Measurements from ENCODE around the gene SMARCD2. TPM values are rescaled to one million over a fixed set of nuclear protein-coding genes. Genes with fewer than 3 reads are reported as not detected.

The SMARCD2 gene
- polyA plus RNA-seq, 2 of the 4 experiments (the other 2 are of a cell fraction) = 40.4 to 52.7 TPM

DNA sequence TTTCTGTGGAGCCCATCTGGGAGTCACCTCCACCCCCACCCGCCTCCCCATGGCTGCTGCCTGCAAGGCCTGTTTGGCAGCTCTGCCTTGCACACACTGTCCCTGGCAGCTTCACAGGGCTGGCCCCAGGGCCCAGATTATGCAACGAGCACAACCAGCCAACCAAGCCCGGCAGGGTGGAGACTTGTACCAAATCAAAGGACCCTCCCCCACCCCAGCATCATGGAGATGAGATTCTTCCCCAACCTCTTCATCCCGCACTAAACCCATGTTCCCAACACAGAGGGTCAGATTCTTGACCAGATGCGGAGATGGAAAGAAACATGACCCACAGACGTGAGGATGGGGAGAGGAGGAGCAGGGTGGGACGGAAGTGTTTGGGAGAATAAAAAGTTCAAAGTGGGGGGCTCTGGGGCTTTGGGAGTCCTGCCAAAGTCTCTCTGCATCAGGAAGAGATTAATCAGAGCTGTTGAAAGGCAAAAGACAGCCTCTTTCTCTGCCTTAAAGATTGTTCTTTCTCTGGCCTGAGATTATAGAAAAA, 3.8 kb downstream of the SMARCD2 start:
- peak overlapping the region; percentile 1 to 5; a peak in 1 of 6 replicates for H3K27ac ChIP-seq
- CTCF ChIA-PET = interaction anchor here (0.6 to 4.2 kb wide), 7 partner anchors 8 to 413 kb away, joined by 3 to 37 read pairs (median 5); partner anchors contain the start of genes FTSJ3 and PSMC5
- 72% methylated on average over 6 of the region's 7 CpGs for WGBS (ENCODE audit: missing lambda C conversion rate)
- DNase-seq (ENCODE audit: low read depth in 1 of 2, low spot score in 1 of 2) = no peak
- TF ChIP-seq RARB (CRISPR knock-in tag; IDR thresholded peaks at IDR 0.05) (no peak), POLR2AphosphoS2 (conservative IDR thresholded peaks at IDR 0.05; ENCODE audit: low read length) (no peak), EHF (CRISPR knock-in tag; IDR thresholded peaks at IDR 0.05) (no peak), ESRRA (IDR thresholded peaks at IDR 0.05; ENCODE audit: borderline replicate concordance, low read length) (no peak), MYC (IDR thresholded peaks at IDR 0.05; ENCODE audit: borderline replicate concordance, low read length) (no peak), EHMT2 (IDR thresholded peaks at IDR 0.05; ENCODE audit: low read depth) (no peak), ZNF302 (CRISPR knock-in tag; IDR thresholded peaks at IDR 0.05) (no peak), FOSB (CRISPR knock-in tag; IDR thresholded peaks at IDR 0.05) (no peak), MAZ (IDR thresholded peaks at IDR 0.05; ENCODE audit: borderline replicate concordance, low read depth, low read length) (no peak), ZSCAN20 (CRISPR knock-in tag; IDR thresholded peaks at IDR 0.05) (no peak), NPAS2 (CRISPR knock-in tag; IDR thresholded peaks at IDR 0.05; ENCODE audit: borderline replicate concordance) (no peak), HOXB5 (CRISPR knock-in tag; IDR thresholded peaks at IDR 0.05) (no peak)
- TF ChIP-seq, protein P1, sequence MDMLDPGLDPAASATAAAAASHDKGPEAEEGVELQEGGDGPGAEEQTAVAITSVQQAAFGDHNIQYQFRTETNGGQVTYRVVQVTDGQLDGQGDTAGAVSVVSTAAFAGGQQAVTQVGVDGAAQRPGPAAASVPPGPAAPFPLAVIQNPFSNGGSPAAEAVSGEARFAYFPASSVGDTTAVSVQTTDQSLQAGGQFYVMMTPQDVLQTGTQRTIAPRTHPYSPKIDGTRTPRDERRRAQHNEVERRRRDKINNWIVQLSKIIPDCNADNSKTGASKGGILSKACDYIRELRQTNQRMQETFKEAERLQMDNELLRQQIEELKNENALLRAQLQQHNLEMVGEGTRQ (IDR thresholded peaks at IDR 0.05) = no peak
- TF ChIP-seq, protein P2, sequence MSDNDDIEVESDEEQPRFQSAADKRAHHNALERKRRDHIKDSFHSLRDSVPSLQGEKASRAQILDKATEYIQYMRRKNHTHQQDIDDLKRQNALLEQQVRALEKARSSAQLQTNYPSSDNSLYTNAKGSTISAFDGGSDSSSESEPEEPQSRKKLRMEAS (IDR thresholded peaks at IDR 0.05) = no peak
- TF ChIP-seq, protein P3, sequence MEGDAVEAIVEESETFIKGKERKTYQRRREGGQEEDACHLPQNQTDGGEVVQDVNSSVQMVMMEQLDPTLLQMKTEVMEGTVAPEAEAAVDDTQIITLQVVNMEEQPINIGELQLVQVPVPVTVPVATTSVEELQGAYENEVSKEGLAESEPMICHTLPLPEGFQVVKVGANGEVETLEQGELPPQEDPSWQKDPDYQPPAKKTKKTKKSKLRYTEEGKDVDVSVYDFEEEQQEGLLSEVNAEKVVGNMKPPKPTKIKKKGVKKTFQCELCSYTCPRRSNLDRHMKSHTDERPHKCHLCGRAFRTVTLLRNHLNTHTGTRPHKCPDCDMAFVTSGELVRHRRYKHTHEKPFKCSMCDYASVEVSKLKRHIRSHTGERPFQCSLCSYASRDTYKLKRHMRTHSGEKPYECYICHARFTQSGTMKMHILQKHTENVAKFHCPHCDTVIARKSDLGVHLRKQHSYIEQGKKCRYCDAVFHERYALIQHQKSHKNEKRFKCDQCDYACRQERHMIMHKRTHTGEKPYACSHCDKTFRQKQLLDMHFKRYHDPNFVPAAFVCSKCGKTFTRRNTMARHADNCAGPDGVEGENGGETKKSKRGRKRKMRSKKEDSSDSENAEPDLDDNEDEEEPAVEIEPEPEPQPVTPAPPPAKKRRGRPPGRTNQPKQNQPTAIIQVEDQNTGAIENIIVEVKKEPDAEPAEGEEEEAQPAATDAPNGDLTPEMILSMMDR (IDR thresholded peaks at IDR 0.05) = no peak
- H3K9me3 ChIP-seq = no peaks in the 10 kb centered on the region
- no peak overlapping the region for H3K4me2 ChIP-seq
- POLR2A ChIA-PET = interaction anchor here (1.3 kb wide), 1 partner anchor 12 kb away, joined by 6 read pairs; the partner anchor contains the start of gene PSMC5
- no peak overlapping the region for H3K4me3 ChIP-seq
- ATAC-seq = no peak
- no peak for FAIRE-seq
- H3K4me1 ChIP-seq = peaks cover 35% of the 10 kb centered on the region

DNA sequence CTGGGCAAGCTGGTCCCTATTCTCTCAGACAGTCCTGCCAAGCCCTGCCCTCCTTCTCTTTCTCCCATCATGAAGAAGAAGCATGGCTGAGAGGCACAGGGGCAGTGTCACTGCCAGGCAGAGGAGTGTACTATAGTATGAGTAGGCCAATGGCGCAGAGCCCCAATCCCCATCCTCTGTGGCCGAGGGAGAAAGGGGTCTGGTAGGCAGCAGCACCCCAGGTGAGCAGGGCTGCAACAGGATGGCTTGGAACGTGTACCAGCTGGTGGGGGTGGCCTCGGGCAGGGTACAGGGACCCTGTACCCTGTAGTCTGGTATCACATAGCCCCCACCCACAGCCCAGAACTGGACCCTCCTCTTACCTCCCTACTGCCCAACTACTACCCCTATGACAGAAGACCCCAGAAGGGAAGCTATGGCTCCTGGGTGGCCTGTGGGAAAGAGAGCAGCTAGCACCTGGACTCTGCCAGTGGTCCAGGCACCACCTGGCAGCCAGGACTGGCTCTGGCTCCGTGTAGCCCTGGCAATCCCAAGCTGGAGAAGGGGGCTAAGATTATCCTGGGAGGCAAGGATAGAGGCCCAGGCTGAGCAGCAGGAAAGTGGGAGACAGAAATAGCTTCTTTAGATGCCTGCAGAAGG, 4.4 kb downstream of the SMARCD2 start:
- Histone ChIP-seq H3K4me3 (no peak overlapping the region), H3K4me2 (no peak overlapping the region), H3K4me1 (peaks cover 32% of the 10 kb centered on the region), H3K27ac (peak overlapping the region; percentile 5 to 6; a peak in 1 of 6 replicates), H3K9me3 (no peaks in the 10 kb centered on the region)
- 88% methylated on average over 5 of the region's 5 CpGs for WGBS (ENCODE audit: missing lambda C conversion rate)
- DNase-seq (ENCODE audit: low read depth in 1 of 2, low spot score in 1 of 2) (no peak), ATAC-seq (no peak), FAIRE-seq (no peak)
- ChIA-PET CTCF (interaction anchor here (0.6 to 4.2 kb wide), 9 partner anchors 7 to 412 kb away, joined by 3 to 37 read pairs (median 4); partner anchors contain the start of genes FTSJ3 and PSMC5), POLR2A (interaction anchor here (1.3 kb wide), 1 partner anchor 11 kb away, joined by 6 read pairs; the partner anchor contains the start of gene PSMC5)
- TF ChIP-seq FOXS1 (CRISPR knock-in tag; IDR thresholded peaks at IDR 0.05) (no peak), CHD4 (IDR thresholded peaks at IDR 0.05; ENCODE audit: borderline replicate concordance) (no peak), HOXA7 (CRISPR knock-in tag; IDR thresholded peaks at IDR 0.05) (no peak), MAZ (IDR thresholded peaks at IDR 0.05; ENCODE audit: borderline replicate concordance, low read depth, low read length) (no peak), RFX5 (IDR thresholded peaks at IDR 0.05) (no peak), MAFK (IDR thresholded peaks at IDR 0.05; ENCODE audit: partially characterized antibody) (no peak), RNF2 (IDR thresholded peaks at IDR 0.05; ENCODE audit: borderline replicate concordance, low read depth) (no peak), GATA3 (IDR thresholded peaks at IDR 0.05; ENCODE audit: borderline replicate concordance) (no peak), FOSL2 (IDR thresholded peaks at IDR 0.05) (no peak), FOSL2 (CRISPR knock-in tag; IDR thresholded peaks at IDR 0.05) (no peak), EP300 (IDR thresholded peaks at IDR 0.05) (no peak)
- TF ChIP-seq, protein P4, sequence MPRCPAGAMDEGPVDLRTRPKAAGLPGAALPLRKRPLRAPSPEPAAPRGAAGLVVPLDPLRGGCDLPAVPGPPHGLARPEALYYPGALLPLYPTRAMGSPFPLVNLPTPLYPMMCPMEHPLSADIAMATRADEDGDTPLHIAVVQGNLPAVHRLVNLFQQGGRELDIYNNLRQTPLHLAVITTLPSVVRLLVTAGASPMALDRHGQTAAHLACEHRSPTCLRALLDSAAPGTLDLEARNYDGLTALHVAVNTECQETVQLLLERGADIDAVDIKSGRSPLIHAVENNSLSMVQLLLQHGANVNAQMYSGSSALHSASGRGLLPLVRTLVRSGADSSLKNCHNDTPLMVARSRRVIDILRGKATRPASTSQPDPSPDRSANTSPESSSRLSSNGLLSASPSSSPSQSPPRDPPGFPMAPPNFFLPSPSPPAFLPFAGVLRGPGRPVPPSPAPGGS (IDR thresholded peaks at IDR 0.05) = no peak
- TF ChIP-seq, protein P5, sequence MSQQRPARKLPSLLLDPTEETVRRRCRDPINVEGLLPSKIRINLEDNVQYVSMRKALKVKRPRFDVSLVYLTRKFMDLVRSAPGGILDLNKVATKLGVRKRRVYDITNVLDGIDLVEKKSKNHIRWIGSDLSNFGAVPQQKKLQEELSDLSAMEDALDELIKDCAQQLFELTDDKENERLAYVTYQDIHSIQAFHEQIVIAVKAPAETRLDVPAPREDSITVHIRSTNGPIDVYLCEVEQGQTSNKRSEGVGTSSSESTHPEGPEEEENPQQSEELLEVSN (IDR thresholded peaks at IDR 0.05; ENCODE audit: borderline replicate concordance, low read depth) = no peak
- TF ChIP-seq, protein P6, sequence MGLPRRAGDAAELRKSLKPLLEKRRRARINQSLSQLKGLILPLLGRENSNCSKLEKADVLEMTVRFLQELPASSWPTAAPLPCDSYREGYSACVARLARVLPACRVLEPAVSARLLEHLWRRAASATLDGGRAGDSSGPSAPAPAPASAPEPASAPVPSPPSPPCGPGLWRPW (IDR thresholded peaks at IDR 0.05) = no peak
- TF ChIP-seq, protein P7, sequence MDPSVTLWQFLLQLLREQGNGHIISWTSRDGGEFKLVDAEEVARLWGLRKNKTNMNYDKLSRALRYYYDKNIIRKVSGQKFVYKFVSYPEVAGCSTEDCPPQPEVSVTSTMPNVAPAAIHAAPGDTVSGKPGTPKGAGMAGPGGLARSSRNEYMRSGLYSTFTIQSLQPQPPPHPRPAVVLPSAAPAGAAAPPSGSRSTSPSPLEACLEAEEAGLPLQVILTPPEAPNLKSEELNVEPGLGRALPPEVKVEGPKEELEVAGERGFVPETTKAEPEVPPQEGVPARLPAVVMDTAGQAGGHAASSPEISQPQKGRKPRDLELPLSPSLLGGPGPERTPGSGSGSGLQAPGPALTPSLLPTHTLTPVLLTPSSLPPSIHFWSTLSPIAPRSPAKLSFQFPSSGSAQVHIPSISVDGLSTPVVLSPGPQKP (IDR thresholded peaks at IDR 0.05; ENCODE audit: low read depth, low read length) = no peak

Measured in A549 (cell line).